Measurements from ENCODE around the gene TFG. TPM values are rescaled to one million over a fixed set of nuclear protein-coding genes. Genes with fewer than 3 reads are reported as not detected.

The TFG gene
- total and polyA plus RNA-seq, 2 experiments from 2014 or later, result 87.6 to 88.5 TPM

DNA sequence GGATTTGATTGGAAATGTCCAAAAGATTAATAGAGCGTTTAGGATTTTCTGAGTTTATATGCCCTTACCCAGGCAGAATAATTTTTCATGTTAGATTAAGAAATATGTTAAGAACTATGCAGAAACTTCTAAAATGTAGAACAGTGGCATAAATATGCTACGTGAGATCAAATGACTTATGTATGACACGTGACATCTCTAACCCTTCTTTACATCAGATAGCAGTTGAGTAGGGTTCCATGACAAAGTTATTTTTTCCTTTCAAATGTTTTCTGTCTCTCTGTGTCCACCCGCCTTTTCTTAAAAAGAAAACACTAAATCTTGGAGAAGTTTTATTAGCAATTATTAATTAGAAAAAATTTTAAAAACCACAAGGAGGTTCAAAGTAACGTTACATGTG lies 8.6 kb upstream of the TFG start (continued):
- TF ChIP-seq CTCF (conservative IDR thresholded peaks at IDR 0.05; ENCODE audit: low read depth in 2 of 2), result no peak
- TF ChIP-seq ZNF114 (CRISPR knock-in tag; IDR thresholded peaks at IDR 0.05), result no peak
- no peak for TF ChIP-seq POLR2AphosphoS5 (IDR thresholded peaks at IDR 0.05; ENCODE audit: low read depth)
- no peak for TF ChIP-seq REST (IDR thresholded peaks at IDR 0.05; ENCODE audit: unreplicated experiment)
- TF ChIP-seq NANOG (IDR thresholded peaks at IDR 0.05; ENCODE audit: borderline replicate concordance), result no peak
- TF ChIP-seq ZNF331 (CRISPR knock-in tag; IDR thresholded peaks at IDR 0.05; ENCODE audit: low read depth), result no peak

- DNase-seq (ENCODE audit: low spot score), result no peak
- Histone ChIP-seq H2AFZ (peak overlapping the region; percentile 21; the same call in 1 of the 2 replicates), H3K9me2 (ENCODE audit: insufficient read depth) (no peaks in the 10 kb centered on the region), H3K4me2 (no peak overlapping the region), H4K20me1 (replicated peaks; ENCODE audit: insufficient read depth) (no peaks in the 10 kb centered on the region), H3K36me3 (ENCODE audit: insufficient read depth) (no peaks in the 10 kb centered on the region), H3K79me2 (replicated peaks; ENCODE audit: insufficient read depth) (no peaks in the 10 kb centered on the region), H3F3A (replicated peaks; ENCODE audit: low read depth) (no peaks in the 10 kb centered on the region), H3K4me3 (no peak overlapping the region), H3K4me1 (ENCODE audit: insufficient read depth) (no peaks in the 10 kb centered on the region), H3K27me3 (ENCODE audit: insufficient read depth) (peaks cover 21% of the 10 kb centered on the region), H3K27ac (ENCODE audit: low read depth) (no peak overlapping the region)
- TF ChIP-seq EZH2 (IDR thresholded peaks at IDR 0.05; ENCODE audit: low read depth, unreplicated experiment) (no peak), ETS1 (IDR thresholded peaks at IDR 0.05) (no peak), ZNF114 (CRISPR knock-in tag; IDR thresholded peaks at IDR 0.05) (no peak), NANOG (IDR thresholded peaks at IDR 0.05; ENCODE audit: borderline replicate concordance) (no peak), CREB1 (CRISPR knock-in tag; IDR thresholded peaks at IDR 0.05; ENCODE audit: low read depth) (no peak)
- TF ChIP-seq, protein P1, sequence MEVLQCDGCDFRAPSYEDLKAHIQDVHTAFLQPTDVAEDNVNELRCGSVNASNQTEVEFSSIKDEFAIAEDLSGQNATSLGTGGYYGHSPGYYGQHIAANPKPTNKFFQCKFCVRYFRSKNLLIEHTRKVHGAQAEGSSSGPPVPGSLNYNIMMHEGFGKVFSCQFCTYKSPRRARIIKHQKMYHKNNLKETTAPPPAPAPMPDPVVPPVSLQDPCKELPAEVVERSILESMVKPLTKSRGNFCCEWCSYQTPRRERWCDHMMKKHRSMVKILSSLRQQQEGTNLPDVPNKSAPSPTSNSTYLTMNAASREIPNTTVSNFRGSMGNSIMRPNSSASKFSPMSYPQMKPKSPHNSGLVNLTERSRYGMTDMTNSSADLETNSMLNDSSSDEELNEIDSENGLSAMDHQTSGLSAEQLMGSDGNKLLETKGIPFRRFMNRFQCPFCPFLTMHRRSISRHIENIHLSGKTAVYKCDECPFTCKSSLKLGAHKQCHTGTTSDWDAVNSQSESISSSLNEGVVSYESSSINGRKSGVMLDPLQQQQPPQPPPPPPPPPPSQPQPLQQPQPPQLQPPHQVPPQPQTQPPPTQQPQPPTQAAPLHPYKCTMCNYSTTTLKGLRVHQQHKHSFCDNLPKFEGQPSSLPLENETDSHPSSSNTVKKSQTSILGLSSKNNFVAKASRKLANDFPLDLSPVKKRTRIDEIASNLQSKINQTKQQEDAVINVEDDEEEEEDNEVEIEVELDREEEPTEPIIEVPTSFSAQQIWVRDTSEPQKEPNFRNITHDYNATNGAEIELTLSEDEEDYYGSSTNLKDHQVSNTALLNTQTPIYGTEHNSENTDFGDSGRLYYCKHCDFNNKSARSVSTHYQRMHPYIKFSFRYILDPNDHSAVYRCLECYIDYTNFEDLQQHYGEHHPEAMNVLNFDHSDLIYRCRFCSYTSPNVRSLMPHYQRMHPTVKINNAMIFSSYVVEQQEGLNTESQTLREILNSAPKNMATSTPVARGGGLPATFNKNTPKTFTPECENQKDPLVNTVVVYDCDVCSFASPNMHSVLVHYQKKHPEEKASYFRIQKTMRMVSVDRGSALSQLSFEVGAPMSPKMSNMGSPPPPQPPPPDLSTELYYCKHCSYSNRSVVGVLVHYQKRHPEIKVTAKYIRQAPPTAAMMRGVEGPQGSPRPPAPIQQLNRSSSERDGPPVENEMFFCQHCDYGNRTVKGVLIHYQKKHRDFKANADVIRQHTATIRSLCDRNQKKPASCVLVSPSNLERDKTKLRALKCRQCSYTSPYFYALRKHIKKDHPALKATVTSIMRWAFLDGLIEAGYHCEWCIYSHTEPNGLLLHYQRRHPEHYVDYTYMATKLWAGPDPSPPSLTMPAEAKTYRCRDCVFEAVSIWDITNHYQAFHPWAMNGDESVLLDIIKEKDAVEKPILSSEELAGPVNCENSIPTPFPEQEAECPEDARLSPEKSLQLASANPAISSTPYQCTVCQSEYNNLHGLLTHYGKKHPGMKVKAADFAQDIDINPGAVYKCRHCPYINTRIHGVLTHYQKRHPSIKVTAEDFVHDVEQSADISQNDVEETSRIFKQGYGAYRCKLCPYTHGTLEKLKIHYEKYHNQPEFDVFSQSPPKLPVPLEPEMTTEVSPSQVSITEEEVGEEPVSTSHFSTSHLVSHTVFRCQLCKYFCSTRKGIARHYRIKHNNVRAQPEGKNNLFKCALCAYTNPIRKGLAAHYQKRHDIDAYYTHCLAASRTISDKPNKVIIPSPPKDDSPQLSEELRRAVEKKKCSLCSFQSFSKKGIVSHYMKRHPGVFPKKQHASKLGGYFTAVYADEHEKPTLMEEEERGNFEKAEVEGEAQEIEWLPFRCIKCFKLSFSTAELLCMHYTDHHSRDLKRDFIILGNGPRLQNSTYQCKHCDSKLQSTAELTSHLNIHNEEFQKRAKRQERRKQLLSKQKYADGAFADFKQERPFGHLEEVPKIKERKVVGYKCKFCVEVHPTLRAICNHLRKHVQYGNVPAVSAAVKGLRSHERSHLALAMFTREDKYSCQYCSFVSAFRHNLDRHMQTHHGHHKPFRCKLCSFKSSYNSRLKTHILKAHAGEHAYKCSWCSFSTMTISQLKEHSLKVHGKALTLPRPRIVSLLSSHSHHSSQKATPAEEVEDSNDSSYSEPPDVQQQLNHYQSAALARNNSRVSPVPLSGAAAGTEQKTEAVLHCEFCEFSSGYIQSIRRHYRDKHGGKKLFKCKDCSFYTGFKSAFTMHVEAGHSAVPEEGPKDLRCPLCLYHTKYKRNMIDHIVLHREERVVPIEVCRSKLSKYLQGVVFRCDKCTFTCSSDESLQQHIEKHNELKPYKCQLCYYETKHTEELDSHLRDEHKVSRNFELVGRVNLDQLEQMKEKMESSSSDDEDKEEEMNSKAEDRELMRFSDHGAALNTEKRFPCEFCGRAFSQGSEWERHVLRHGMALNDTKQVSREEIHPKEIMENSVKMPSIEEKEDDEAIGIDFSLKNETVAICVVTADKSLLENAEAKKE (CRISPR knock-in tag; IDR thresholded peaks at IDR 0.05), result no peak
- Mint-ChIP-seq H3K4me3 (no peak overlapping the region), H3K27ac (peak overlapping the region; percentile 68; the same call in 1 of the 2 replicates), H3K9me3 (no peaks in the 10 kb centered on the region), H3K27me3 (ENCODE audit: insufficient read depth, low read depth, poor library complexity) (peaks cover 6% of the 10 kb centered on the region), H3K4me1 (no peaks in the 10 kb centered on the region), H3K36me3 (ENCODE audit: low read depth) (no peaks in the 10 kb centered on the region)
- ATAC-seq, result no peak
Observed at GRCh38 chr3:100702082-100702979, 7.0 kb upstream of the TFG start.
